ENCODE data around the gene NOTCH3.

- no peak for TF ChIP-seq CTCF (IDR thresholded peaks at IDR 0.05)
- TF ChIP-seq MYBL2 (CRISPR knock-in tag; IDR thresholded peaks at IDR 0.05) = no peak
- TF ChIP-seq NR1H2 (CRISPR knock-in tag; IDR thresholded peaks at IDR 0.05) = no peak
- TF ChIP-seq JUN (CRISPR knock-in tag; IDR thresholded peaks at IDR 0.05) = no peak
- TF ChIP-seq SP1 (CRISPR knock-in tag; conservative IDR thresholded peaks at IDR 0.05) = no peak
- TF ChIP-seq STAT6 (CRISPR knock-in tag; conservative IDR thresholded peaks at IDR 0.05; ENCODE audit: low read depth) = no peak
These were observed 45.5 kb downstream of the NOTCH3 start for GRCh38 chr19:15155296-15155695.

All from WTC11 (cell line).